ENCODE results near the gene ZNF236.
"Not testable (repeated sequence)": the region's sequence is repeated elsewhere in the genome, so short reads cannot be mapped to it uniquely, and the experiment has no call there.

The ZNF236 gene

DNA sequence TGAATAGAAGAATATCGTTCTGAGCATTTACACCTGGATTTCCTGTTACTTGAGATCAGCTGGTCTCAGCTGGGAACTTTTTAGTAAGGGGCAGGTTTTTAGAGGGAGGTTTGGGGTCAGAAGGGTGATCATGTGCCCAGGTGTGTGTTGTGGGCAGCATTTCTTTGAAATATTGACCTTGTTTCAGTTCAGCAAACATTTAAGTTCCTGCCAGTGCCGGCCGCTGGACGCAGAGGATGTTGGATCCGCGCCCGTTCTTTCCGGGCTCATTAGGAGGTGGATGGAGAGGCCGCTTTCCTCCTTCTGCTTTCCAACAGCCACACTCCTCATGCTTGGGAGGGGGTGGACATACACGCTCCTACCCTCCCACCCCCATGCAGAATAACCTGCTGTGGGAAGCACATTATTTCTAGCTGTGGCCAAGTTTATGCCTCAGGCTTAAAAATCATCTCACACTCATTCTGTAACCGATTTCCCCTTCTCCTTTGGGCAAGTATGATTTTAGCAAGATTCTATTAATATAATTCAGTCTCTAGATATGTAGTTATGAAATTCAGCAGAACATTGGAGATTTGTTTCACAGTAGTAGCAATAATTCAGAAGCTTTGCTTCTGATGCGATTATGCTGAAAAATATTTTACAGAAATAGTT is 131.4 kb downstream of the ZNF236 start:
- DNase-seq = no peak

DNA sequence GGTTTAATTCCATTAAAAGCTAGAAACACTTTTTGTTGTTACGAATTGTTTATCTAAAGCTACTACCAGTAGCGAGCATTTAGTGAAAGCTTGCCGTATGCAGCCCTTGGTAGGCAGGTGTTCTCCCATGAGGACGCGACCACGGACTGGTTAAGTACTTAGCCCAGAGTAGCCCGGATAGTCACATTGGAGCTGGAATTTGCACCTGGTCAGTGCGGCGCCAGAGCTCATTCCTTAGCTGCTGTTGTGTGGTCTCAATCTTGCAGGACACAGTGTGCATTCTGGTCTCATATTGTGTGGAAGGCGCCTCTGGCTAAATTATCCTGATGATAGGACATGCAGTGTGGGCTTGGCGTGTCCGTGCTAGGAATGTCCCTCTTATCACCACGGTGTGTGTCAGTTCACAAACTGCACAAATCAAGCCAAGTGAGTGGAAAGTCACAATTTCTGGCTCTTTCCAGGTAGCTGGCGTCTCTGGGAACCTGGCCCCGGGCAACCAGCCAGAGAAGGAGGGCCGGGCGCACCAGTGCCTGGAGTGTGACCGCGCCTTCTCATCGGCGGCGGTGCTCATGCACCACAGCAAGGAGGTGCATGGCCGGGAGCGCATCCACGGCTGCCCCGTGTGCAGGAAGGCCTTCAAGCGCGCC is 133.3 kb downstream of the ZNF236 start:
- no peak for DNase-seq

GRCh38 chr18:76956648-76957047 is 134.3 kb downstream of the ZNF236 start:
- DNase-seq = no peak

- no peak for DNase-seq
These were observed 135.3 kb downstream of the ZNF236 start for GRCh38 chr18:76957384-76958355.

GRCh38 chr18:76958692-76959341 is 136.5 kb downstream of the ZNF236 start:
- DNase-seq = no peak

- no peak for DNase-seq
These were observed 137.2 kb downstream of the ZNF236 start for GRCh38 chr18:76959605-76960004.

GRCh38 chr18:76960528-76961035 is 138.2 kb downstream of the ZNF236 start:
- no peak for DNase-seq

DNA sequence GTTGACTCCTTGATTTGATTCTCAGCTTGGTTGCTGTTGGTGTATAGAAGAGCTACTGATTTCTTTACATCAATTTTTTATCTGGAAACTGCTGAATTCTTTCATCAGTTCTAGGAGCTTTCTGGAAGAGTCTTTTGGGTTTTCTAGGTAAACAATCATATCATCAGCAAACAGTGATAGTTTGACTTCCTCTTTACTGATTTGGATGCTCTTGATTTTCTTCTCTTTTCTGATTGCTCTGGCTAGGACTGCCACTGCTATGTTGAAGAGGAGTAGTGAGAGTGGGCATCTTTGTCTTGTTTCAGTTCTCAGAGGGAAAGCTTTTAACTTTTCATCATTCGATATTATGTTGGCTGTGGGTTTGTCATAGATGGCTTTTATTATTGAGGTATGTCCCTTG is 140.5 kb downstream of the ZNF236 start:
- no peak for DNase-seq

DNA sequence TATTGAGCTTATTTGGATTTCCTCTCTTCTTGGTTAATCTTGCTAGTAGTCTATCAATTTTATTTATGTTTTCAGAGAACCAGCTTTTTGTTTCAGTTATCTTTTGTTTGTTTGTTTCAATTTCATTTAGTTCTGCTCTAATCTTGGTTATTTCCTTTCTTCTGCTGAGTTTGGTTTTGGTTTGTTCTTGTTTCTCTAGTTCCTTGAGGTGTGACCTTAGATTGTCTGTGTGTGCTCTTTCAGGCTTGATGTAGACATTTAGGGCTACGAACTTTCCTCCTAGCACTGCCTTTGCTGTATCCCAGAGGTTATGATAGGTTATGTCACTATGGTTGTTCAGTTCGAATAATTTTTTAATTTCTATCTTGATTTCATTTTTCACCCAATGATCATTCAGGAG is 141.6 kb downstream of the ZNF236 start:
- no peak for DNase-seq

GRCh38 chr18:76965555-76966151 is 143.3 kb downstream of the ZNF236 start:
- not testable (repeated sequence) for DNase-seq

DNA sequence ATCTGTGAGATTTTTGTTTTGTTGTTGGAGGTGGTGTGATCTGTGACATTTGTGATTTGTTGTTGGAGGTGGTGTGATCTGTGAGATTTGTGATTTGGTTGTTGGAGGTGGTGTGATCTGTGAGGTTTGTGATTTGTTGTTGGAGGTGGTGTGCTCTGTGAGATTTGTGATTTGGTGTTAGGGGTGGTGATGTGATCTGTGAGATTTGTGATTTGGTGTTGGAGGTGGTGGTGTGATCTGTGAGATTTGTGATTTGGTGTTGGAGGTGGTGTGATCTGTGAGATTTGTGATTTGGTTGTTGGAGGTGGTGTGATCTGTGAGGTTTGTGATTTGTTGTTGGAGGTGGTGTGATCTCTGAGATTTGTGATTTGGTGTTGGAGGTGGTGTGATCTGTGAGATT is 144.9 kb downstream of the ZNF236 start:
- DNase-seq = not testable (repeated sequence)

- no peak for DNase-seq
These were observed 145.5 kb downstream of the ZNF236 start for GRCh38 chr18:76967721-76968472.

- no peak for DNase-seq
These were observed 148.6 kb downstream of the ZNF236 start for GRCh38 chr18:76970770-76971559.

- DNase-seq = no peak
These were observed 149.9 kb downstream of the ZNF236 start for GRCh38 chr18:76972241-76972640.

GRCh38 chr18:76972846-76973519 is 150.6 kb downstream of the ZNF236 start:
- DNase-seq = no peak

GRCh38 chr18:76973520-76974266 is 151.3 kb downstream of the ZNF236 start:
- DNase-seq = no peak

DNA sequence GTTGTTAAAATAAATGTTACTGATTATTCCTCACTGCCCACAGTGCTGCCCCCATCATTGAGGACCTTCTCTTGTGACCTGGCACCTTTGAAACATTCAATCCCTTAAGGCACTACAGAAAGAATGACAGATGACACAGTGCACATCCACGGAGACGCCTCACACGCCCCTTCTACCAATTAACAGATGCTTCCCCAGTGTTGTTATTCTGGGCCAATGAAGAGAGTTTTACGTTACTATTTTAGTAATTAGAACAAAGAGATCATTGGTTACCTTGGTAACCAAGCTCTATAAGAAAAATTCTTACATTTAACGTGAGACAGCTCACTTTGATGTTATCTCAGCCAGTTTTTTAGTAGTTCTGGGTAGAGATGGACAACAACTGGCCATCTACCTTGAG is 152.0 kb downstream of the ZNF236 start:
- no peak for DNase-seq

- DNase-seq = no peak
These were observed 153.3 kb downstream of the ZNF236 start for GRCh38 chr18:76975577-76976110.

GRCh38 chr18:76977108-76977621 is 154.8 kb downstream of the ZNF236 start:
- DNase-seq = no peak

Data from NCI-H1048 (cell line).